GM19467 (cell line): ENCODE results near the gene BRF1.

Experiments used
- ATAC-seq: cut with Tn5 transposase; IDR thresholded peaks from one replicate; pipeline ENCODE4 v1.9.1; 2021; ENCODE audit warnings: mild to moderate bottlenecking, moderate library complexity; ENCODE audit not compliant: unreplicated experiment

BRF1 gene

GRCh38 chr14:105201156-105201924 lies 99.5 kb downstream of the BRF1 start:
- no peak for ATAC-seq

DNA sequence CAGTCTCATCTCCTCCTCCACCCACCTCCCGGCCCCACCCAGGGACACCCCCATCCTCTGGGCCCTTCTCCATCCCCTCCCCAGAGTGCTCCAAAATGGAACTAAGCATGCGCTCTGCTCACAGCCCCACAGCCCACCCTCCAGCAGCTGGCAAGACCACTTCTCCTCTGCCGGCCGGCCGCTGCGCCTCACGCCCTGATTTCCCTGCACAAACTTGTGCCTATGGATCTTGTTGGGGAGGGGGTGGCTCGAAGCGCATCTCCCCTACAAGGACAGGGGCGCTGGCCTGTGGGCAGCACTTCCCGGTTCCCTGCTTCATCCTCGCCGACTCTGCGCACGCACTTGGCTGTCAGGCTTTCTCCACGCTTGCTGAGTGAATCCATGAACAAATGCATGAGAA lies 100.2 kb downstream of the BRF1 start:
- ATAC-seq = no peak

DNA sequence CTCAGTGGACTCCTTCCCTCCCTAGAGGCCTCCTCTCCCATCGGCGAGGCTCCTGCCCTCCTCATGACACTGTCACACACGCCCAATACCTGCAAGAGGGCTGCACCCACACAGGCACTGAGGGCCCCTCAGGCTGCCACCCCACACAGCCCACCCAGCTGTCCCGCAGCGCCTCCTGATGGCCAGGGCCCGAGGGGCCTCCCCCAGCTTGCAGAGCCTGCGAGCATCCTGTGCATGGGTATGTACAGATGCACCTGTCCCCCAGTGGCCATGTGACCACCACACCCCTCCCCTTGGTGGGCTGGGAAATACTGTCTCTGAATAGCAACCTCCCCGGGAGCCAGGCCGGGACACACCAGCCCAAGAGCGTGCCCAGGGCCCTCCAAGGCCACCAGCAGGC lies 100.7 kb downstream of the BRF1 start:
- ATAC-seq = no peak

GRCh38 chr14:105199093-105199492 lies 101.7 kb downstream of the BRF1 start:
- ATAC-seq = no peak

DNA sequence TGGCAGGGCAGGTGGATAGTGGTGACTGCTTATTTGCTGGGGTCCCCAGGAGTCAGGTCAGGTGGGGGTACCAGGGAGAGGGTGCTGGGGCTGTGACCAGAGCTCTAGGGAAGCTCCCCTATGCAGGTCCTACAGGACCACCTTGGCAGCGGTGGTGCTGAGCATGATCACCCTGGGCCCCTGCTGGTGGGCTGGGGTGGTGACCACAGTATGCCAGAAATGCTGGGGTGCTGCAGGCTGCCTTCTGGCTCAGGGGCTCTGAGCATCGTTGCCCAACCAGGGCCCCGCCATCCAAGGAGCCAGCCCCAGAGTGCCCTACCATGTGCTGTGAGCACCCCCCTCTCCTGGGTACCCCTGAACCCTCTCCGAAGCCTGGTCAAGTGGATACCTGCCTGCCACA lies 102.2 kb downstream of the BRF1 start:
- ATAC-seq = no peak

DNA sequence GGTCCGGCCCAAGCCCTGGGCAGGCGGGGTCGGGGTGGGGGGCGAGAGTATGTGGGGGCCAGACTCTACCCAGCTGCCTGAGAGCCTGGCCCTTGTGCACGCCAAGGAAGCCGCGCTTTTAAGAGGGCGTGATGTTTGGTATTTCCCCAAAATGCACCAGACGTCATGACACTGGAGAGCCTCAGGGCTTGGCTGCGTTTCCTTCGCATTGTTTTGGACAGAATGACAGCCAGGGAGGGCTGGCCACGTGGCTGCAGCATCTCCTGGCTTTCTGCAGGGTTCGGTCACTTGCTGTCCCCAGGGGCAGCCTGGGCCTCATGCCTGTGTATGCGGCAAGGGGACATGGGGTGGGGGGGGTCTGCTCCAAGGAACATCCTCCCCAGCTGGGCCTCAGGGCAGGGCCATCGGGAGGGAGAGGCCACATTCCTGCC lies 103.6 kb downstream of the BRF1 start:
- ATAC-seq = no peak

- ATAC-seq = no peak
These were observed 104.4 kb downstream of the BRF1 start for GRCh38 chr14:105196265-105196960.

DNA sequence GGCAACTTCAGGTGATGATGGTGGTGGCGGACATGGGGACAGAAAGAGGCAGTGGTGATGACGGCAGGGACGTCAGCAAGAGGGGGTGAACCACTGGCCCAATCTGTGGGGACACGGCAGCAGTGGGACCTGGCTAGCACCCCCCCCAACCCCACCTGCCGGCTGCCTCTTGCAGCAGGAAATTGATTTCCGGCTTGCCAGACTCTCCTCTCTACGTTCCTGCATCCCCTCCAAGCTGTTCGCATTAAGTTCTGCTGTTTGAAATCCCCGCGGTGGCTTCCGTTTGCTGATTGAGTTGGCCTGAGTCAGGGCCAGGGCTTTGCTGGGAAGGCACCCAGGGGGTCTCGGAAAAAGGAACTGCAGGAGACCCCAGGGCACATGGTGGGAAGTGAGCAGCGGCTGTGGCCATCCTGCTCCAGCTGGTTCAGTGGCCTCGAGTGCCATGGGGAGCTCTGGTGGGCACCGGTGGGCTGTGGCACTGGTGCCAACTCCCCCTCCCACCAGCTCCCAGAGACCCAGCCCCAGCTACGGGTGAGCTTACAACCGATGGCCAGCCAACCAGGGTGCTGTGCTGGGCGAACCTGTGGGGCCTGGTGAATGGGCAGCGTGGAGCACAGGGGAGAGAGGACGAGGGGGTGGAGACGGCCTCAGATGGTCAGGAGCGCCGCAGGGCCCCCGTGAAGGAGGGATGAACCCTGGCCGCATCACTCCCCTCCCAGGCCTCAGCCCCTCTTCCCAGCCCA lies 105.1 kb downstream of the BRF1 start:
- ATAC-seq = no peak

- no peak for ATAC-seq
These were observed 105.8 kb downstream of the BRF1 start for GRCh38 chr14:105195051-105195450.

GRCh38 chr14:105193916-105194782 lies 106.7 kb downstream of the BRF1 start:
- ATAC-seq = no peak

DNA sequence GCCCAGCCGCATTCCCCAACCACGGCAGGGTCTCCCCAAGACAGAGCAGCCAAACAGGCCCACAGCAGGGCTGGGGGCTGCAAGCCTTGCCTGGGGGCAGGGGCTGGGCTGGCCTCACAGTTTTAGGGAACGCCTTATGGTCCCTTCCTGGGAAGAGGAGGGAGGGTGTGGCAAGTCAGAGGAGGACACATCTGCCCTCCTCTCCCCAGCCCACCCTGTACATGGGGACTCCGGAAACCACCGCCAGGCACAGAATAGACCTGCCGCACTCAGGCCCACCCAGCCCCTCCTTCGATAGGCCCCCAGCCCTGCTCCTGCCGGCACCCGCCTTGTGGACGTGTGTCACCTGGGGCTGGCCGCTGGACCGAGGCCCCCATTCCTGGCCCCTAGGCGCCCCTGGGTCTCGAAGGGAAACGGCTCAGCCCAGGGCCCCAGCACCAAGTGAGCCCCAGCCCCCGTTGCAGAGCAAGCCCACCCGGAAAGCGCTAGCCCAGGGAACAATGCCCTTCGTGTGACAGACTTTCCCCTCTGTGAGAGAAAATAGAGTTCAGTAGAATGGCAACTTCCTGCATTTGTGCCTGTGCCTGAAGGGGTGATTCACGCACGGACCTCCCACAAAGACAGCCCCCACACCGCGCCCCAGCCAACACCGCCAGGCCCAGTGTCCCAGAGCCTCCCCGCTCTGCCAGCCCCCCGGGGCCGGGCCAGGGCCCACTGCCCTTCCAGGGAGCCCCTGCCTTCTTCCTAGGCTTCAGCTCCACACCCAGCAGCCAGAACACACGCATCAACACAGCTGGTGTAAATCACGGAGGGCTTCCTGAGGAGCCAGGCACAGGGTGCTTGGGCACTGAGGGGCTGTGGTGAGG lies 107.7 kb downstream of the BRF1 start:
- ATAC-seq = no peak

DNA sequence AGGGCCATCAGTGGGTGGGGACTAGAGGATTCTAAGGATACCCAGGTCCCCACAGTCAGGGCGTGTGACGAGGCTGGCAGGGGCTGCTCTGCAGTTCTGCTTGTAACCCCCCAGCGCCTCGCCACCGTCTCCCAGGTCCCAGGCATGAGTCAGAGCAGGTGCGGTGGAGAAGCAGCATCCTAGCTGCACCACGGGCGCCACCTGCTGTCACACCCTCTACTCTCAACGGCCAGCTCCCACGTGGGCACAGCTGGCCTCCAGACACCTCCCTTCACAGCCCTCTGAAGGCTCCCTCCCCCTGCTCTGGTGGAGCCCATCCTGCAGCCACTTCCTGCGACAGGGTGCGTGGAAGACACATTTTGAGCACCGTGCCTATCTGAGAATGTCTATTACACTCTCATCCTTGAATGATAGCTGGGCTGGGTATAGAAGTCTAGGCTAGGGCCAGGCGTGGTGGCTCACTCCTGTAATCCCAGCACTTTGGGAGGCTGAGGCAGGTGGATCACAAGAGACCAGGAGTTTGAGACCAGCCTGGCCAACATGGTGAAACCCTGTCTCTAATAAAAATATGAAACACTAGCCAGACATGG lies 112.8 kb downstream of the BRF1 start:
- no peak for ATAC-seq

GRCh38 chr14:105187116-105187515 lies 113.7 kb downstream of the BRF1 start:
- no peak for ATAC-seq

DNA sequence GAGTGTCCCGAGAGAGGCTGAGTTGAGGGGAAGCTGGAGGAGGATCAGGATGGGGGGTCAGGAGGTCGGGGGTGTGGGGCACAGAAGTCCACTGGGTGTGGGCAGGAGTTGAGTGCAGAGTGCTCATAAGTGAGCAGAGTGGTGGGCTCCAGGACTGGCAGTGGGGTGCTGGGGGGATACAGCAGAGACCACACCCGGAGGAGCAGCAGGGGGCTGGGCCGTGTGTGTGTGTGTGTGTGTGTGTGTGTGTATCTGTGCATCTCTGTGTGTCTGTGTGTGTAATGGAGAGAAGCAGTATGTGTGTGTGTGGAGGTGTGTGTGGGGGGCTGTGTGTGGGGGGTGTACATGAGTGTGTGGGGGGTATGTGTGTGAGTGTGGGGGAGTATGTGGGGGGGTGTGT lies 114.8 kb downstream of the BRF1 start:
- ATAC-seq = no peak

DNA sequence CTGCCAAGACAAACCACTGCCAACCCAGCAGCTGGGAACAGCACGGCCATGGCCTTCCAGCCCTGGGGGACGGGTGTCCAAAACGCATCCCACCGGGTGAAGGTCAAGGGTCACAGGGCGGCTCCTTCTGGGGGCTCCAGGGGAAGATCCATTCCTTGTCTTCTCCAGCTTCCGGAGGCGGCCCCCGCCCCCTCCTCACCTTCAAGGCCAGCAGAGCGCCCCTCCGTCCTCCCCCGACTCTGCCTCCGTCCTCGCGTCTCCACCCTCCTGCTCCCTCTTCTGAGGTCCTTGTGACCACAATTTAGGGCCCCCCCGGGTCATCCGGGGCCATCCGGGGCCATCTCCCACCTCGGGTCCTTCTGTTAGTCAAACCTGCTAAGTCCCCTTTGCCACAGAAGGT lies 115.8 kb downstream of the BRF1 start:
- no peak for ATAC-seq

DNA sequence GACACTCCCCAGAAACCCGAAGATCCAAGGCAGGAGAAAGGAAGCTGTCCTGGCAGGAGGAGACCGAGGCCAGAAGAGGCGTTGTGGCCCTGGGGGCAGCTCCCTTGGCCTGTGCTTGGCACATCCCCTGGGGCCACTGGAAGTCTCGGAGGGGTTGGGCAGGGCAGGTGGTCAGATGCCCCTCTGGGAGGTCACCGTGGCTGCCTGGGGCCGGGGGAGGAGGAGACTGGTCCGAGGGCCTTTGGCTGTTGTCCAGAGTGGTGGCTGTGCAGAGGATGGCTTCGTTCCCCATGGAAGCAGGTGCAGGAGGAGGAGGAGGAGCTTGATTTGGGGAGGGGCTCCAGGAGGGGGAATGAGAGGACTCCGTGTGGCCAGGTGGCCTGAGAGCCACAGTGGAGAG lies 116.3 kb downstream of the BRF1 start:
- no peak for ATAC-seq

- no peak for ATAC-seq
These were observed 118.3 kb downstream of the BRF1 start for GRCh38 chr14:105182296-105183020.

DNA sequence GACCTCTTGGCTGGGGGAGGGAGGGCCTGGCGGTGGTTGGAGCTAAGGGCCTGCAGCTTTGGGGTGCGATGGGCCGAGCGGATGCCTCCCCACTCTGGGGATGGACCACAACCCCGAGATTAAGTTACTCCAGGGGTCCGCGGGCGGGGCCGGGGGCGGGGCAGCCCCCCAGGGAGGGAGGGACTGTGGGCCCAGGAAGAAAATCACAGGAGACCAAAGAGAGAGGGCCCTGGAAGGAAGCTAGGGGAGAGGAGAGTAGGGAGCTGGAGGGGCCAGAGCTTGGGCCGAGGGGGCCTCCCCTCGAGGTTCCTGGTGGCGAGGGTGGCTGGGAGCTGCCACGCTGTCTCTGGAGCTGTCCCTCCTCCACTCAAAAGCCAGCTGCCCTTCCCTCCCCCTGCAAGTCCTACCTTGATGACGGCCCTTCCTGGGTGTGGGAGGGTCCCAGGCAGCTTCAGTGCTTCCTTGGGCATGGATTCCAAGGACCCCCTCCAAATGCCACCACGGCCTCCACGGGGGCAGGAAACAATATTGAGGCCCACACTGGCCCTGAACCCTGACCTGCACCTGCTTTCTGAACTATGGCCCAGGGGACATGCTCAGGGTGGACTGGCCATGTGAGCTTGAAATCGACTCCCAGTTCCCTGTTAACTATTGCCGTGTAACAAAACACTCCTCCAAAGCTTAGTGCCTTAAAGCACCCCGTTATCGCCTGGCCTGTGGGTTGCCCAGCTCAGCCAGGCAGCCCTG lies 119.1 kb downstream of the BRF1 start:
- no peak for ATAC-seq
